ENCODE measurements around the gene RNF182. TPM values are rescaled to one million over a fixed set of nuclear protein-coding genes. Genes with fewer than 3 reads are reported as not detected.
"Not testable (repeated sequence)": the region's sequence is repeated elsewhere in the genome, so short reads cannot be mapped to it uniquely, and the experiment has no call there.

Gene RNF182
- total RNA-seq = not detected

DNA sequence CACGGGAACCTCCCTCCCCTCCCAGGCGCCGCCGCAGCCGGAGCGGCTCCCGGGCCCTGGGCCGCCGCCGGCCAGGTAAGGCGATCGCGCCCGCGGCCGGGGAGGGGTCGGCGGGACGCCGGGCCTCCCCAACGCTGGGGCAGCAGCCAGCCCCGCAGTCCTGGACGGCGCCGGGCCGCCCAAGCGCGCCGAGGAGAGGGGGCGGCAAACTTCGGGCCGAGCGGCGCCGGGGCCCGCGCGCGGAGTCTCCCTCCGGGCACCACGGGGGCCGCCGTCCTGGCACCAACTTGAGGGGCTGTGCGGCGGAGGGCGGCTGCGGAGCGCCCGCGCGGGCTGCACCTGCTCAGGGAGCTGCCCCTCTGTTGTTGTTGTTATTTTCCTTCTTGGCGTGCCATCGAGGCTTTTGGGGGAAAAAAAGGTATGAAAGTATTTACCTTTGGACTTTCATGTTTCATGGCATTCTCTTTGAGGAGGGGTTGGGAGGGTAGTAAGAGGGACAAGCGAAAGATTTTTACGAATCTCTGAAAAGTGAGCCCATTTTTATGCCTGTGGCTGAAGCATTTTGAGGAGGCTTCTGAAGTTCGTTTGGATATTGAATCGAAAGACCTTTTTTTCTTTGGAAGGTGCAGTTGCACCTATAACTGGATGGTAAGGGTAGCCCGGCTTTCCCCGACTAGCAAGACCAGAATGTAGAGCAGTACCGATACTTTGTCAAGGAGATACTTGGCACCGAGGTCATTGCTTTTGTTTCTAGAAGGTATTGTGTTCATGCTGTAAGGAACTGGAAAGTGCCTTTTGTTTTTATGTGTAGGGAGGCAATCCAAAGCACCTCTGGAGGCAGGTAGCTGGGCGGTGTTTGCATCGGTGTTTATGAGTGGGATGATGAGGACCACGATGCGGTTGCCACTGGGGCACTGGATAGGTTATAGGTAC, at the start of gene RNF182:
TSS of gene RNF182 (plus strand) at position 4 of the 933 bp plus-strand sequence. CDS start 52,168 bp downstream, outside the sequence.
- Mint-ChIP-seq H3K27ac (no peak within 1 kb of the TSS), H3K9me3 (no peaks in the 10 kb centered on the region), H3K27me3 (peaks cover 56% of the 10 kb centered on the region), H3K4me1 (ENCODE audit: low read depth) (peaks cover 14% of the 10 kb centered on the region), H3K36me3 (ENCODE audit: low read depth) (no peaks in the 10 kb centered on the region), H3K4me3 (peak within 1 kb of the TSS; percentile 66)
- ATAC-seq = peak; percentile 81
- ChIA-PET CTCF (interaction anchor here (0.6 to 3.8 kb wide), 7 partner anchors 14 to 143 kb away, joined by 3 to 25 read pairs (median 5); no protein-coding TSS in a partner anchor), POLR2A (interaction anchor here (2.0 kb wide), 1 partner anchor 141 kb away, joined by 5 read pairs; no protein-coding TSS in a partner anchor)
- no peak for DNase-seq
- no peak for TF ChIP-seq CTCF (IDR thresholded peaks at IDR 0.05)
- intact Hi-C loops (cut with micrococcal nuclease) = no loop called here

DNA sequence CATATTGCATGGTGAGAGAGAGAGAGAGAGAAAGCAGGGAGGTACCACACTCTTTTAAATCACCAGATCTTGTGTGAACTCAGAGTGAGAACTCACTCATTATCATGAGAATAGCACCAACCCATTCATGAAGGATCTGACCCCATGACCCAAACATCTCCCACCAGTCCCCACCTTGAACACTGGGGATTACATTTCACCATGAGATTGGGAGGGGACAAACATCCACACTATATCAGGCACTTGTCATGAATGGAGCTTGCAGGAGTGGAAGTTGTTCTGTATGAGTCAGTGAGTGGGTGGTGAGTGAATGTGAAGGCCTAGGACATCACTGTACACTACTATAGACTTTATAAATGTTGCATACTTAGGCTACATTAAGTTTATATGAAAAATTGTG, 47.7 kb upstream of the RNF182 start:
- peaks cover 2% of the 10 kb centered on the region for H3K9me3 Mint-ChIP-seq
- intact Hi-C loops (cut with micrococcal nuclease) = no loop called here

DNA sequence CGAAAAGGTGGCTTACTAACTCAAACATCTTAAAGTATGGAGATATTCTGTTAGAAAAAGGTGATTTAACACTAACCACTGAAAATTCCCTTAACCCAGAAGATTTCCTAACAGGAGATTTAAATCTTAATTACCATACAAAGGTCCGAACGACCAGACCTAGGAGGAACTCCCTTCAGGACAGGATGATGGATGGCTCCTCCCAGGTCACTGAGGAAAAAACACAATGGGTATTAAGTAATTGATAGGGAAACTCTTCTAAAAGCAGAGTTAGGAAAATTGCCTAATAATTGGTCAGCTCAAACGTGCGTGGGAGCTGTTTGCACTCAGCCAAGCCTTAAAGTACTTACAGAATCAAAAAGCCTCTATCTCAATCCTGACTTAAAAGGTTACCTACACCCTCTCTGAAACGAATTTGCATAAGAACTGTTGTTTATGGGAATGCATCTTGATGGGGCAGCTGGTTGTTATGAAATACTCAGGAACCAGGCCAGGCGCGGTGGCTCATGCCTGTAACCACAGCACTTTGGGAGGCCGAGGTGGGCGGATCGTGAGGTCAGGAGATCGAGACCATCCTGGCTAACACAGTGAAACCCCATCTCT, 44.6 kb upstream of the RNF182 start:
- H3K4me3 Mint-ChIP-seq; H3K4me1 Mint-ChIP-seq (ENCODE audit: low read depth); H3K36me3 Mint-ChIP-seq (ENCODE audit: low read depth); H3K9me3 Mint-ChIP-seq; DNase-seq; POLR2A ChIA-PET; intact Hi-C loops (cut with micrococcal nuclease); H3K27ac Mint-ChIP-seq; ATAC-seq; CTCF ChIA-PET; H3K27me3 Mint-ChIP-seq: not testable (repeated sequence)

More for the DNA sequence above, 47.7 kb upstream of the RNF182 start:
- peaks cover 9% of the 10 kb centered on the region for H3K27me3 Mint-ChIP-seq
- peaks cover 12% of the 10 kb centered on the region for H3K4me1 Mint-ChIP-seq (ENCODE audit: low read depth)
- CTCF ChIA-PET = interaction anchor here (1.4 kb wide), 1 partner anchor 268 kb away, joined by 4 read pairs; no protein-coding TSS in a partner anchor
- H3K4me3 Mint-ChIP-seq = no peak overlapping the region
- TF ChIP-seq CTCF (IDR thresholded peaks at IDR 0.05) = no peak
- H3K27ac Mint-ChIP-seq = no peak overlapping the region
- H3K36me3 Mint-ChIP-seq (ENCODE audit: low read depth) = no peaks in the 10 kb centered on the region
- DNase-seq = no peak
- peak; percentile 19 for ATAC-seq
- POLR2A ChIA-PET = no interaction called here

DNA sequence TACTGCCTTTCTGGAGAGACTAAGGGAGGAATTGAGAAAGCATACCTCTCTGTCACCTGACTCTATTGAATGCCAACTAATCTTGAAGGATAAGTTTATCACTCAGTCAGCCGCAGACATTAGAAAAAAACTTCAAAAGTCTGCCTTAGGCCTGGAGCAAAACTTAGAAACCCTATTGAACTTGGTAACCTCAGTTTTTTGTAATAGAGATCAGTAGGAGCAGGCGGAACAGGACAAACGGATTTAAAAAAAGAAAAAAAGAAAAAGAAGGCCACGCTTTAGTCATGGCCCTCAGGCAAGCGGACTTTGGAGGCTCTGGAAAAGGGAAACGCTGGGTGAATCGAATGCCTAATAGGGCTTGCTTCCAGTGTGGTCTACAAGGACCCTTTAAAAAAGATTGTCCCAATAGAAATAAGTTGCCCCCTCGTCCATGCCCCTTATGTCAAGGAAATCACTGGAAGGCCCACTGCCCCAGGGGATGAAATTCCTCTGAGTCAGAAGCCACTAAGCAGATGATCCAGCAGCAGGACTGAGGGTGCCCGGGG, 43.1 kb upstream of the RNF182 start:
- Mint-ChIP-seq H3K27ac (no peak overlapping the region), H3K27me3 (peaks cover 2% of the 10 kb centered on the region), H3K9me3 (peaks cover 2% of the 10 kb centered on the region), H3K36me3 (ENCODE audit: low read depth) (no peaks in the 10 kb centered on the region), H3K4me3 (no peak overlapping the region), H3K4me1 (ENCODE audit: low read depth) (no peaks in the 10 kb centered on the region)
- intact Hi-C loops (cut with micrococcal nuclease) = no loop called here
- ChIA-PET POLR2A (no interaction called here), CTCF (no interaction called here)
- ATAC-seq = no peak
- TF ChIP-seq CTCF (IDR thresholded peaks at IDR 0.05) = no peak
- DNase-seq = no peak

DNA sequence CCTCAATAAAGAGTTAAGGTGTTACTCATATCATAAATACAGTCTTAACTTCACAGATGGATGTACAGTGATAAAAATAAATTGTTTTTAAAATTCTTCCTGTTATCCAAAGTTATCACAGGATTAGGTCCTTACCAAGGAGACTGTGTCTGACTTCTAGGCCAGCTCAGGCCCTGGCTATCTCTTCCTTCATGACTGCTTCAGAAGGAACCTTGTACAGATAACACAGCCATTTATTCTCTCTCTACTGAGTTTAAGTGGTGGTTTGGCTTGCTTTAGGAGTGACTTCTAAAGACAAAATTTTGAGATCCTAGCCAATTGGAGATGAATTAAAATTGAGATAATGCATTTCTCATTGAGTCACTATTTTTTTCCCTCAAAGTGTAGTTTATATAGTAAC, 40.8 kb upstream of the RNF182 start:
- no peak overlapping the region for H3K27ac Mint-ChIP-seq
- ChIA-PET POLR2A (interaction anchor here (1.0 kb wide), 1 partner anchor 12 kb away, joined by 3 read pairs; no protein-coding TSS in a partner anchor), CTCF (interaction anchor here (1.3 to 4.3 kb wide), 2 partner anchors 10 to 12 kb away, joined by 3 to 25 read pairs; no protein-coding TSS in a partner anchor)
- DNase-seq (no peak), ATAC-seq (no peak)
- no peaks in the 10 kb centered on the region for H3K9me3 Mint-ChIP-seq
- TF ChIP-seq CTCF (IDR thresholded peaks at IDR 0.05) = no peak
- H3K4me1 Mint-ChIP-seq (ENCODE audit: low read depth) = no peaks in the 10 kb centered on the region
- H3K27me3 Mint-ChIP-seq = peaks cover 2% of the 10 kb centered on the region
- no peaks in the 10 kb centered on the region for H3K36me3 Mint-ChIP-seq (ENCODE audit: low read depth)
- H3K4me3 Mint-ChIP-seq = no peak overlapping the region
- intact Hi-C loops (cut with micrococcal nuclease) = no loop called here
